ENCODE results near the gene MASP2.

DNA sequence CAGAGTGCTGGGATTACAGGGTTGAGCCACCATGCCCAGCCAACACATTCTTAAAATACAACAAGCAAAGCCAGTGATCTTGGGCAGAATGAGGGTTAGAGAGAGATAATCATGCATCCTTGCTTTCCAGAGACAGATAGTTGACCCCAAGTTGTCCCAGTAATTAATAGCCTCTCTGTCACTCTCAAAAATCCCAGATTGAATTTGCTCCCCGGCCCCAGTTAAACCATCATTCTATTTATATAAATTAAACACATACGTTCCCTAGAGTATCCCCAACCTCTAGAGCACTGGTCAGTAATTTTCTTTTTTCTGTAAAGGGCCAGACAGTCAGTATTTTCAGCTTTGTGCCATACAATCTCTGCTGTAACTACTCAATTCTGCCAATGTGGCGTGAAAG is 50.9 kb downstream of the MASP2 start:
- TF ChIP-seq POLR2A (IDR thresholded peaks at IDR 0.05), result no peak
- TF ChIP-seq, protein P1, sequence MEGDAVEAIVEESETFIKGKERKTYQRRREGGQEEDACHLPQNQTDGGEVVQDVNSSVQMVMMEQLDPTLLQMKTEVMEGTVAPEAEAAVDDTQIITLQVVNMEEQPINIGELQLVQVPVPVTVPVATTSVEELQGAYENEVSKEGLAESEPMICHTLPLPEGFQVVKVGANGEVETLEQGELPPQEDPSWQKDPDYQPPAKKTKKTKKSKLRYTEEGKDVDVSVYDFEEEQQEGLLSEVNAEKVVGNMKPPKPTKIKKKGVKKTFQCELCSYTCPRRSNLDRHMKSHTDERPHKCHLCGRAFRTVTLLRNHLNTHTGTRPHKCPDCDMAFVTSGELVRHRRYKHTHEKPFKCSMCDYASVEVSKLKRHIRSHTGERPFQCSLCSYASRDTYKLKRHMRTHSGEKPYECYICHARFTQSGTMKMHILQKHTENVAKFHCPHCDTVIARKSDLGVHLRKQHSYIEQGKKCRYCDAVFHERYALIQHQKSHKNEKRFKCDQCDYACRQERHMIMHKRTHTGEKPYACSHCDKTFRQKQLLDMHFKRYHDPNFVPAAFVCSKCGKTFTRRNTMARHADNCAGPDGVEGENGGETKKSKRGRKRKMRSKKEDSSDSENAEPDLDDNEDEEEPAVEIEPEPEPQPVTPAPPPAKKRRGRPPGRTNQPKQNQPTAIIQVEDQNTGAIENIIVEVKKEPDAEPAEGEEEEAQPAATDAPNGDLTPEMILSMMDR (IDR thresholded peaks at IDR 0.05 in 4 of 5, conservative IDR thresholded peaks at IDR 0.05 in 1 of 5), result no peak

Measured in gastrocnemius medialis (tissue), 4 donors.